ENCODE measurements around the gene ISL2. TPM values are rescaled to one million over a fixed set of nuclear protein-coding genes. Genes with fewer than 3 reads are reported as not detected.

Gene ISL2
- total RNA-seq, 2 donors from 2014 or later = 0.51 to 0.66 TPM

DNA sequence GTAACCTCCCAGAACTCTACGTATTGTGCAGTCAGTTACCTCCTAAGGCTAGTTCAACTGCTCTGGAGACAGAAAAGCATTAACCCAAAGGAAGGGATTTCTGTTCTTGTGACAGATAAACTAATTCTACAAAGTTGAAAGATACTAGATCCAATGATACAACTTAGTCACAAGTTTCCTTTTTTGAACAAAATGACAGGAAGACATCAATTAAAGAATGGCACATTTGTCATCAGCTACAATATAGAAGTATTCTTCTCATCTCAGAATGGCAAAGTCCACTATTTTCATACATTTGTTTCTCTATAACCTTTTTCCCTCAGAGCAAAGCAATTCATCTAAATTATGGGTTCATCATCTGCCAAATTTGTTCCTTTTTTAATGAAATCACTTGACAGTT is 43.7 kb downstream of the ISL2 start:
- peaks cover 4% of the 10 kb centered on the region for H3K27me3 Mint-ChIP-seq (ENCODE audit: insufficient read depth)
- H3K4me3 Mint-ChIP-seq = no peak overlapping the region
- no peak for DNase-seq
- TF ChIP-seq, protein P1, sequence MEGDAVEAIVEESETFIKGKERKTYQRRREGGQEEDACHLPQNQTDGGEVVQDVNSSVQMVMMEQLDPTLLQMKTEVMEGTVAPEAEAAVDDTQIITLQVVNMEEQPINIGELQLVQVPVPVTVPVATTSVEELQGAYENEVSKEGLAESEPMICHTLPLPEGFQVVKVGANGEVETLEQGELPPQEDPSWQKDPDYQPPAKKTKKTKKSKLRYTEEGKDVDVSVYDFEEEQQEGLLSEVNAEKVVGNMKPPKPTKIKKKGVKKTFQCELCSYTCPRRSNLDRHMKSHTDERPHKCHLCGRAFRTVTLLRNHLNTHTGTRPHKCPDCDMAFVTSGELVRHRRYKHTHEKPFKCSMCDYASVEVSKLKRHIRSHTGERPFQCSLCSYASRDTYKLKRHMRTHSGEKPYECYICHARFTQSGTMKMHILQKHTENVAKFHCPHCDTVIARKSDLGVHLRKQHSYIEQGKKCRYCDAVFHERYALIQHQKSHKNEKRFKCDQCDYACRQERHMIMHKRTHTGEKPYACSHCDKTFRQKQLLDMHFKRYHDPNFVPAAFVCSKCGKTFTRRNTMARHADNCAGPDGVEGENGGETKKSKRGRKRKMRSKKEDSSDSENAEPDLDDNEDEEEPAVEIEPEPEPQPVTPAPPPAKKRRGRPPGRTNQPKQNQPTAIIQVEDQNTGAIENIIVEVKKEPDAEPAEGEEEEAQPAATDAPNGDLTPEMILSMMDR (conservative IDR thresholded peaks at IDR 0.05) = no peak
- Histone ChIP-seq H3K27ac (ENCODE audit: low read depth, low read length) (no peak overlapping the region), H3K4me3 (ENCODE audit: low read length) (no peak overlapping the region), H3K36me3 (ENCODE audit: control insufficient read depth, insufficient read depth, low read length) (no peaks in the 10 kb centered on the region), H3K9ac (ENCODE audit: extremely low read depth, low read length, poor library complexity, severe bottlenecking) (no peak overlapping the region), H3K9me3 (ENCODE audit: control insufficient read depth, low read length) (no peaks in the 10 kb centered on the region), H3K27me3 (ENCODE audit: control insufficient read depth, insufficient read depth, low read length, poor library complexity, severe bottlenecking) (no peaks in the 10 kb centered on the region), H3K4me1 (ENCODE audit: control insufficient read depth, insufficient read depth, low read length) (peaks cover 9% of the 10 kb centered on the region)
- H3K27ac Mint-ChIP-seq = no peak overlapping the region
- no peaks in the 10 kb centered on the region for H3K36me3 Mint-ChIP-seq (ENCODE audit: low read depth)
- 91 to 94% methylated on average over 1 of the region's 1 CpG for WGBS, 2 experiments (ENCODE audit: insufficient coverage in 1 of 2, insufficient read length in 1 of 2)
- peaks cover 21% of the 10 kb centered on the region for H3K4me1 Mint-ChIP-seq
- no peaks in the 10 kb centered on the region for H3K9me3 Mint-ChIP-seq

DNA sequence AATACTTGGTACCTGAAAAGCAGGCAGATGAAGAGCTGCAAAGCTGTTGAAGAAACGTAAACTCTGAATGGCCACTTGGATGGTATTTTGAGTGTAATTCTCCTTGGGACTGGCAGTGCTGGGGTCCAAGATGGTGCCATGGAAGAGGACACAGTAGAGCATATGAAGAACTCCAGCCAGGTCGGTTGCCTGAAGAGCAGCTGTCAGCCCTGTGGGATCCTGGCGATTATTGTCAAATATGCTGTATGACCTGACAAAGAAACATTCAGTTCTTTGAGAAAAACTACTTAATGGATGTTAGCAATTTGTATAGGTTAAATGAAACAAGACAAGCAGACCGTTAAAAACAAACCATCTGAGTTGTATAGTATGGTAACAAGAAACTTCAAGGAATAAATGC is 44.8 kb downstream of the ISL2 start:
- no peaks in the 10 kb centered on the region for H3K36me3 ChIP-seq (ENCODE audit: control insufficient read depth, insufficient read depth, low read length)
- no peak overlapping the region for H3K9ac ChIP-seq (ENCODE audit: extremely low read depth, low read length, poor library complexity, severe bottlenecking)
- no peak overlapping the region for H3K4me3 ChIP-seq (ENCODE audit: low read length)
- no peaks in the 10 kb centered on the region for H3K9me3 Mint-ChIP-seq
- WGBS, 2 experiments (ENCODE audit: insufficient coverage in 1 of 2, insufficient read length in 1 of 2) = 89 to 92% methylated on average over 3 to 4 of the region's 4 CpGs
- H3K9me3 ChIP-seq (ENCODE audit: control insufficient read depth, low read length) = no peaks in the 10 kb centered on the region
- peaks cover 4% of the 10 kb centered on the region for H3K27me3 Mint-ChIP-seq (ENCODE audit: insufficient read depth)
- H3K27ac ChIP-seq (ENCODE audit: low read depth, low read length) = no peak overlapping the region
- no peak overlapping the region for H3K27ac Mint-ChIP-seq
- TF ChIP-seq, protein P1 (conservative IDR thresholded peaks at IDR 0.05) = no peak
- no peak overlapping the region for H3K4me3 Mint-ChIP-seq
- no peaks in the 10 kb centered on the region for H3K27me3 ChIP-seq (ENCODE audit: control insufficient read depth, insufficient read depth, low read length, poor library complexity, severe bottlenecking)
- peaks cover 6% of the 10 kb centered on the region for H3K4me1 ChIP-seq (ENCODE audit: control insufficient read depth, insufficient read depth, low read length)
- no peak for DNase-seq
- H3K36me3 Mint-ChIP-seq (ENCODE audit: low read depth) = no peaks in the 10 kb centered on the region
- peaks cover 16% of the 10 kb centered on the region for H3K4me1 Mint-ChIP-seq

DNA sequence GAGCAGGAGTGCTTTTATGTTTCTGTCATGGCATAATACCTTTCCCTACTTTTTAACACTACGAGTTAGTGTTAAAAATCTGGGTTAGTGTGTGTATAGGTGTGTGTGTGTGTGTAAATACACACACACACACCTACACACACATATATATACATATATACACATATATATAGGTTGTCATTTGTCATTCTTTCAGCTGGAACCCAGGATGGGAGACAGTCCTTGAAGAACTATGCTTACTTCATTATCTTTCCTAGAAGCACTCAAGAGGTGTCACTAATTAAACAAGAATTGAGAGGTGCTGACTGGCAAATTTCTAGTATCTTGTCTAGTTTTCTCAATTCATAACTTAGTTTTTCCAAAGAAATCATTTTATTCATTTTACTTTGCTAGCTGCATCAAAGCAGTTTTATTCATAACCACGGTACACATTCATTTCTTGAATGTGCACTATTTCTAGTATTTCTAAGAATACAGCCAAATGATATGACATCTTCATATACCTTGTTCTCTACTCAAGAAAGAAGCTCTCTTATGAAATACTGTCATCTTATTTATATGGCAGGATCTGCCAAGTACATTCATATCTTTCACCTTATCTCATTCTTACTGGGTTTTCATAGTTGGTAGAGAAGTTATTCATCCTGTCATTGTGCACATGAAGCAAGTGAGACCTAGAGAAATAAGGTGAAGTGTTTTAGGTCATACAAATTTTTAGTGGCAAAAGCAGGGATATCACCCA is 46.6 kb downstream of the ISL2 start:
- H3K27me3 Mint-ChIP-seq (ENCODE audit: insufficient read depth) = peaks cover 4% of the 10 kb centered on the region
- no peak overlapping the region for H3K9ac ChIP-seq (ENCODE audit: extremely low read depth, low read length, poor library complexity, severe bottlenecking)
- H3K36me3 Mint-ChIP-seq (ENCODE audit: low read depth) = no peaks in the 10 kb centered on the region
- no peaks in the 10 kb centered on the region for H3K4me1 ChIP-seq (ENCODE audit: control insufficient read depth, insufficient read depth, low read length)
- H3K27me3 ChIP-seq (ENCODE audit: control insufficient read depth, insufficient read depth, low read length, poor library complexity, severe bottlenecking) = no peaks in the 10 kb centered on the region
- H3K4me1 Mint-ChIP-seq = peaks cover 4% of the 10 kb centered on the region
- no peak overlapping the region for H3K27ac Mint-ChIP-seq
- TF ChIP-seq, protein P1 (conservative IDR thresholded peaks at IDR 0.05) = no peak
- no peak overlapping the region for H3K4me3 Mint-ChIP-seq
- H3K9me3 ChIP-seq (ENCODE audit: control insufficient read depth, low read length) = no peaks in the 10 kb centered on the region
- DNase-seq = no peak
- H3K9me3 Mint-ChIP-seq = no peaks in the 10 kb centered on the region
- H3K36me3 ChIP-seq (ENCODE audit: control insufficient read depth, insufficient read depth, low read length) = no peaks in the 10 kb centered on the region
- H3K27ac ChIP-seq (ENCODE audit: low read depth, low read length) = no peak overlapping the region
- WGBS, 2 experiments (ENCODE audit: insufficient coverage in 1 of 2, insufficient read length in 1 of 2) = 90 to 100% methylated on average over 1 of the region's 2 CpGs
- H3K4me3 ChIP-seq (ENCODE audit: low read length) = no peak overlapping the region

Data from endodermal cell (in vitro differentiated cells).